Motor neuron (in vitro differentiated cells): Measurements from ENCODE around the gene KAT7. TPM values are rescaled to one million over a fixed set of nuclear protein-coding genes. Genes with fewer than 3 reads are reported as not detected.

Experiments
- ATAC-seq, 8 experiments: fragments of 200-7000 bp; cut with Tn5 transposase; replicated peaks in 6 of 8; 2 replicates each; pipeline ENCODE4 v1.8.0; 2021; ENCODE audit warnings: mild to moderate bottlenecking in 8 of 8, moderate library complexity in 8 of 8
- H3K27ac ChIP-seq, 2 donors: fragments of 250-450 bp; sonication (Bioruptor Pico); 2 replicates each; pipeline ENCODE4 v1.9.0; 2021; ENCODE audit warnings: antibody characterized with exemption in 2 of 2, mild to moderate bottlenecking in 2 of 2, moderate library complexity in 1 of 2
- H3K4me1 ChIP-seq, 2 donors: fragments of 250-450 bp; sonication (Bioruptor Pico); replicated peaks in 1 of 2; 2 replicates each; pipeline ENCODE4 v1.6.1; 2021; ENCODE audit warnings: antibody characterized with exemption in 2 of 2, mild to moderate bottlenecking in 2 of 2, moderate library complexity in 1 of 2
- H3K4me3 ChIP-seq, 5 donors: fragments of 250-450 bp; sonication (Bioruptor Pico); 2 replicates each; pipeline ENCODE4 v1.9.0; 2021; ENCODE audit warnings: antibody characterized with exemption in 5 of 5, mild to moderate bottlenecking in 5 of 5, moderate library complexity in 4 of 5
- WGBS, 10 experiments: fragments of 450-650 bp; shearing (Covaris generic); methylation state at CpG; one replicate each; pipeline ENCODE4 v1.0.0; 2022; 5-methylcytosine and 5-hydroxymethylcytosine counted together
- in situ Hi-C, 9 experiments: fragments of 400-800 bp; cut with MboI; loops; one replicate each; pipeline ENCODE4 v1.15.0; 2021; ENCODE audit warnings: low sequenced_read_pairs in 9 of 9, low pct_unique_long_range_greater_than_20kb in 2 of 9; ENCODE audit not compliant: unreplicated experiment in 9 of 9
- total RNA-seq, 8 experiments: library from RNA; unstranded; fragments of 300-600 nt; gene quantifications; 2 replicates each; pipeline versions ENCODE4 v1.2.3 to v1.2.4, GENCODE V29; 2022

KAT7 gene
- total RNA-seq, 8 experiments from 2014 or later, result 18.2 to 45.5 (median 33.7) TPM

DNA sequence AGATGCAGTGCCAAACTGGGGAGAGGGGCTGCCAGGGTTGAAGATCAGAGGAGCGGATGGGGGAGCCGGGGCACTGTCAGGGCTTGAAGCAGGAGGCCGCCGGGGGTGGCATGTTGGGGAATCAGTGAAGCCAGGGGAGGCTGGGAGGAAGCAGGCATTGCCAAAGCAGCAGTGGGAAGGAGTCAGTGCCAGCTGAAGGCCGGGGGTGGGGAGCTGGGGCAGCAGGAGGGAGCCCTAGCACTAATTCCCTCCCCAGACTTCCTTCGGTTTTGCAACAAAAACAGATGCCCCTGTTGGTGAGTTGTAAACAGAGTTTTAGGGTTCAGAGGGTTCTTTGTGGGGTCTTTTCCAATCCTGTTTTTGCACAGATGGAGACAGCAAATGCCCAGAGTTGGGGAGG, 70.3 kb downstream of the KAT7 start:
- H3K4me1 ChIP-seq, result no peaks in the 10 kb centered on the region
- WGBS, 10 experiments, result 0% methylated on average over 1 of the region's 6 CpGs; no CpG with 5 or more reads in 9 of the 10 experiments
- ATAC-seq, result no peak
- H3K27ac ChIP-seq, result no peak overlapping the region
- no peak overlapping the region for H3K4me3 ChIP-seq
- in situ Hi-C loops, result loop anchor here in 3 of 9 experiments (10.0 to 25.0 kb wide), 2 partner anchors 129 to 136 kb away; partner anchors contain the start of gene DLX3 (in 3 of the 3)

- Histone ChIP-seq H3K4me3 (no peak overlapping the region), H3K27ac (no peak overlapping the region), H3K4me1 (peaks cover 0 to under 1% of the 10 kb centered on the region in 2 donors)
- 53 to 75% (median 70%) methylated on average over 2 to 10 of the region's 20 CpGs; no CpG with 5 or more reads in 5 of the 10 experiments for WGBS, 10 experiments
- in situ Hi-C loops, result loop anchor here in 5 of 9 experiments (10.0 to 25.0 kb wide), 2 partner anchors 127 to 135 kb away; partner anchors contain the start of gene DLX3 (in 5 of the 5)
- ATAC-seq, result peak in 5 of 8 experiments; percentile 13 to 52 (median 40)
These were observed 71.8 kb downstream of the KAT7 start for GRCh38 chr17:49859991-49860953.

DNA sequence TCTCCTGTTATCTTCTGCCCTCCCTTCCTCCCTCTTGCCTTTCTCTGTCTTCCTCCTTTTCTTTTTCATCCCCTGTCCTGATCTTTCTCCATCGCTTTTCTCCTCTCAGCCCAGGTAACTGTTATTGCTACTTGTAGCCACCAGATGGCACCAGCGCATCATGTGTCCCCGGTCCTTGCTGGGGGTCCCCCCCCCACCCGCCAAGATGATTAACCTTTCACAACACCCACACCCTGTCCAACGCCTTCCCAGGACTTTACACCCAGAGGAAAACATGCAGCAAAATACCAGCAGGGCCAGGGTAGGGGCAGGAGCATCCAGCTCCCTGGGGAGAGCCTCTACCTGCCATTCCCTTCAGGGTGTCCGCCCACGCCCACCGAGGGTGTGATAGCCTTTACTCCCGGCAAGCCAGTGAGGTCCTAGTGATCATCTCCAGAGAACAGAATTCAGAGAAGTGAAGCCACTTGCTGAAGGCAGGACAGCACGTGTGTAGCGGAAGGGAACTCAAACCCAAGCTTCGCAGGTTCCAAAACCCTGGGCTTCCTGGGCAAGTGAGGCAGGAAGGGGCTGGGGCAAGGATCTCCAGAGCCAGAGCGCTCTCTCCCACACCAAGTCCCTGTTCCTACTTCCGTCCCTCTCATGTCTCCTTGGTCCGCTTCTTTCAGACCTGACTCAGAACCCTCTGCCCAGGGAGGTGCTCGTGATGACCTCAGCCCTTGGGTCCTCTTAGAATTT, 72.8 kb downstream of the KAT7 start:
- Histone ChIP-seq H3K4me1 (peaks cover 5 to 10% of the 10 kb centered on the region in 2 donors), H3K27ac (no peak overlapping the region), H3K4me3 (no peak overlapping the region)
- WGBS, 10 experiments, result 0 to 55% (median 23%) methylated on average over 1 to 12 of the region's 16 CpGs; no CpG with 5 or more reads in 6 of the 10 experiments
- in situ Hi-C loops, result loop anchor here in 4 of 9 experiments (10.0 to 25.0 kb wide), 2 partner anchors 126 to 133 kb away; partner anchors contain the start of gene DLX3 (in 4 of the 4)
- ATAC-seq, result peak in 7 of 8 experiments; percentile 7 to 77 (median 22)

GRCh38 chr17:49862781-49863331, 74.4 kb downstream of the KAT7 start:
- H3K4me1 ChIP-seq, result peaks cover 5 to 10% of the 10 kb centered on the region in 2 donors
- 50 to 100% (median 90%) methylated on average over 2 to 3 of the region's 17 CpGs; no CpG with 5 or more reads in 3 of the 10 experiments for WGBS, 10 experiments
- H3K27ac ChIP-seq, result no peak overlapping the region
- in situ Hi-C loops, result loop anchor here in 4 of 9 experiments (10.0 to 25.0 kb wide), 2 partner anchors 124 to 132 kb away; partner anchors contain the start of gene DLX3 (in 4 of the 4)
- no peak overlapping the region for H3K4me3 ChIP-seq
- peak in 1 of 8 experiments; percentile 10 for ATAC-seq

DNA sequence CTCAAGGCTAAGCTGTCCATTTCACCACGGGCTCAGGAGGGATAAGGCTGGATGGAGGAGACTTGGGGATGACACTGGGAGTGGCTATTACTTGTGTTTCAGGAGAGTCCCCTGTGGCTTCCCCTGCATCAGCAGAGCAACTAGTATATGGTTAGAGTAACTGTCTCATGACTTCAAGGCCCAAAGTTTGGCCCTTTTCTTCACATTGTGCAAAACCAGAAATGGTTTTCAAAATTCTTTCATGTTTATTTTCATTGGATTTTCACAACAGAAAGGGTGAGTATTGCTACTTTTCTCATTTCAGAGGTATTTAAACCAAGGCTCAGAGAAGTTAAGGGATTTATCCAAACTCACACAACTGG, 77.5 kb downstream of the KAT7 start:
- ATAC-seq, result no peak
- in situ Hi-C loops, result loop anchor here in 4 of 9 experiments (10.0 to 25.0 kb wide), 2 partner anchors 121 to 129 kb away; partner anchors contain the start of gene DLX3 (in 4 of the 4)
- WGBS, 10 experiments, result 0 to 20% (median 6%) methylated on average over 1 of the region's 1 CpG; no CpG with 5 or more reads in 6 of the 10 experiments
- Histone ChIP-seq H3K4me3 (no peak overlapping the region), H3K27ac (no peak overlapping the region), H3K4me1 (peaks cover 5 to 10% of the 10 kb centered on the region in 2 donors)

DNA sequence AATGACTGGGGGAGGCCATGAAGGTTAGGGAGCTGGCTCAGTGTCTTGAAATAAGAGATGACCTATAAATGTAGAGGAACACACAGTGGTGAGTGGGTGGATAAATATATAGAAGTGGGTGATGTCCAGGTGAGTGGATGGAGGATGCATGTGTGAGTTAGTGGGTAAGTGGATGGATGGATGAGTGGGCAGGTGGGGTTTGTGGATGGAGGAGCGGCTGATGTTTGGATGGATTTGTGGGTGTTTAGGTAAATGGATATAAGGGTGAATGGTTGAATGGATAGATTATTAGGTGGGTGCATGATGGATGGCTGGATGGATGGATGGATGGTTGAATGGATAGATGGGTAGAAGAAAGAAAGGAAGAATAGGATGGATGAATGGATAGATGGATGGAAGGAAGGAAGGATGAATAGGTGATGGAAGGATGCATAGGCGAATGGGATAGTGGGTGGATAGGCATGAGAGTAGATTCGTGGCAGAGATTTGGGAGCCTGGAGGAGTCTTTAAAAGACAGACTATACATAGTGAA, 78.5 kb downstream of the KAT7 start:
- Histone ChIP-seq H3K4me1 (peaks cover 5 to 10% of the 10 kb centered on the region in 2 donors), H3K27ac (no peak overlapping the region), H3K4me3 (no peak overlapping the region)
- WGBS, 10 experiments, result 14 to 100% (median 74%) methylated on average over 2 to 3 of the region's 3 CpGs; no CpG with 5 or more reads in 1 of the 10 experiments
- in situ Hi-C loops, result loop anchor here in 4 of 9 experiments (10.0 to 25.0 kb wide), 2 partner anchors 120 to 128 kb away; partner anchors contain the start of gene DLX3 (in 4 of the 4)
- ATAC-seq, result no peak

DNA sequence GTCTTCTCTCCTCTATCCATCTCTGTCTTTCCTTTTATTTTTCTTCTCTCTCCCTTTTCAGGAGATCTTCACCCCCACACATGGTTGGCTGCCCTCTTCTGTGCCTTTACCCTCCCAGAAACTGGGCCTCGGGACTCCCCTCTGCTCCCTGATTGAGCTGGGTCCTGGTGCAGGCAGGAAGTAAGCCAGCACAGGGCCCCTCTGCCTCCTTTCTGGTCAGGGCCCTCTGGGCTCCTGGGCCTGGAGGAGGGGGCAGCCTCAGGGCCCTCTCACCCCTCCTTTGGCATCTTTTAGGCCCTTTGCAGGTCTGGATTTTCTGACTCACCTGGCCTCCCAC, 80.5 kb downstream of the KAT7 start:
- in situ Hi-C loops, result loop anchor here in 4 of 9 experiments (10.0 to 25.0 kb wide), 2 partner anchors 118 to 126 kb away; partner anchors contain the start of gene DLX3 (in 4 of the 4)
- Histone ChIP-seq H3K4me3 (no peak overlapping the region), H3K4me1 (peaks cover 5 to 10% of the 10 kb centered on the region in 2 donors), H3K27ac (no peak overlapping the region)
- no peak for ATAC-seq
- 0 to 56% (median 0%) methylated on average over 1 of the region's 1 CpG; no CpG with 5 or more reads in 6 of the 10 experiments for WGBS, 10 experiments

DNA sequence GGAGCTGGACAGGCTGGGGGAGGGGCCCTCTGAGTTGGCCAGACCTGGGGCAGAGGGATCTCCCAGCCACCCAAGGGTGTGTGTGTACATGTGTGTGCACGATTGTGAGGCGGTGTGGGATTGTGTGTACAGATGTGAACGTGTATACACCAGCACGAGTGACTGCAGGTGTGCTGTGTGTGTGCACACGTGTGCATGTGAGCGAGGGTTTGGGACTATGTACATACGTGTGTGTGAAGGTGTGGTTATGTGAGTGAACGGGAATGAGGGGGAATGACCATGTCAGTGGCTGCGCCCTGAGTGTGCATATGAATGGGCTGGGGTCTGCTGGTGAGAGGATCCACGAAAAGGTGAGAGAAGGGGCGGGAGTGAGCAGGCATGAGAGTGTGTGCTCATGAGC, 81.8 kb downstream of the KAT7 start:
- WGBS, 10 experiments, result 30 to 100% (median 43%) methylated on average over 1 to 2 of the region's 11 CpGs; no CpG with 5 or more reads in 6 of the 10 experiments
- in situ Hi-C loops, result loop anchor here in 3 of 9 experiments (10.0 to 25.0 kb wide), 2 partner anchors 117 to 125 kb away; partner anchors contain the start of gene DLX3 (in 3 of the 3)
- ATAC-seq, result no peak

DNA sequence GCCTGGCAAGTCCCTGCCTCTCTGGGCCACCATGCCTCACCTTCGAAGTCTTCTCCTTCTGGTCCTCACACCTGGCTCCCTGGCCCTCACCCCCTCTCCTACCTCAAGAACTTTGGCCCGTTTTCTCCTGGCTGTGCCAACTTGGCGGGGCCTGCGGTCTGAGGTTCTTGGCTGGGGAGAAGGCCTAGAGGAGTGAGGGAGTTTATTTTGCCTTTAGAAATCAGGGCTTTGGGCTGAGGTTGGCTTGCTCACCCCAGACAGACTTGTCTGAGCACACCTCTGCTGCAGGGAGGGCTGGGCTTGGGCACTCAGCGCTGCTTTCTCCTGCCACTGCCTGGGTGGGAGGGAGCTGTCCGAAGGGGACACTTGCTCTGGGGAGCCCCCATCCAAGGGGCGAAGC, 82.7 kb downstream of the KAT7 start:
- Histone ChIP-seq H3K27ac (no peak overlapping the region), H3K4me3 (no peak overlapping the region), H3K4me1 (no peaks in the 10 kb centered on the region)
- no peak for ATAC-seq
- in situ Hi-C loops, result loop anchor here in 3 of 9 experiments (10.0 to 25.0 kb wide), 2 partner anchors 116 to 124 kb away; partner anchors contain the start of gene DLX3 (in 3 of the 3)
- 33 to 80% (median 67%) methylated on average over 1 to 2 of the region's 7 CpGs; no CpG with 5 or more reads in 6 of the 10 experiments for WGBS, 10 experiments

More for the DNA sequence above, 81.8 kb downstream of the KAT7 start:
- no peak overlapping the region for H3K4me3 ChIP-seq
- peaks cover 5 to 9% of the 10 kb centered on the region in 2 donors for H3K4me1 ChIP-seq
- H3K27ac ChIP-seq, result no peak overlapping the region

GRCh38 chr17:49872754-49873377, 84.4 kb downstream of the KAT7 start:
- H3K27ac ChIP-seq, result no peak overlapping the region
- in situ Hi-C loops, result loop anchor here in 3 of 9 experiments (10.0 to 25.0 kb wide), 2 partner anchors 114 to 122 kb away; partner anchors contain the start of gene DLX3 (in 3 of the 3)
- H3K4me1 ChIP-seq, result no peaks in the 10 kb centered on the region
- WGBS, 10 experiments, result 35 to 70% methylated on average over 2 of the region's 6 CpGs; no CpG with 5 or more reads in 8 of the 10 experiments
- H3K4me3 ChIP-seq, result no peak overlapping the region
- no peak for ATAC-seq

- in situ Hi-C loops, result loop anchor here in 3 of 9 experiments (10.0 to 25.0 kb wide), 2 partner anchors 114 to 121 kb away; partner anchors contain the start of gene DLX3 (in 3 of the 3)
- WGBS, 10 experiments, result 10 to 50% (median 44%) methylated on average over 1 to 2 of the region's 6 CpGs; no CpG with 5 or more reads in 7 of the 10 experiments
- ATAC-seq, result no peak
These were observed 85.0 kb downstream of the KAT7 start for GRCh38 chr17:49873466-49873865.

More at GRCh38 chr17:49873466-49873865, 85.0 kb downstream of the KAT7 start:
- Histone ChIP-seq H3K27ac (no peak overlapping the region), H3K4me3 (no peak overlapping the region), H3K4me1 (no peaks in the 10 kb centered on the region)
